T-helper 2 cell treated with Interferon-gamma antibody and Interleukin-4, amounts not matched to agents 5 μg/mL and 100 μg/mL, for 36 hours (primary cell): ENCODE data around the gene CCDC87.
"Not testable (repeated sequence)": the region's sequence is repeated elsewhere in the genome, so short reads cannot be mapped to it uniquely, and the experiment has no call there.

ENCODE experiments used
- DNase-seq: peaks from one replicate; pipeline ENCODE4 v3.0.0; 2021; ENCODE audit warnings: low spot score
- H3K27ac Mint-ChIP-seq: one replicate; pipeline ENCODE4 v1.8.0; 2021; ENCODE audit warnings: mild to moderate bottlenecking, mixed read lengths
- H3K27me3 Mint-ChIP-seq: one replicate; pipeline ENCODE4 v1.8.0; 2021; ENCODE audit warnings: low read depth, mixed read lengths
- H3K36me3 Mint-ChIP-seq: one replicate; pipeline ENCODE4 v1.8.0; 2021; ENCODE audit warnings: low read depth, mixed read lengths
- H3K4me1 Mint-ChIP-seq: one replicate; pipeline ENCODE4 v1.8.0; 2021; ENCODE audit warnings: low read depth, mixed read lengths
- H3K4me3 Mint-ChIP-seq: one replicate; pipeline ENCODE4 v1.8.0; 2022; ENCODE audit warnings: mild to moderate bottlenecking, moderate library complexity, mixed read lengths
- H3K9me3 Mint-ChIP-seq: one replicate; pipeline ENCODE4 v1.8.0; 2021; ENCODE audit warnings: mixed read lengths

The CCDC87 gene

GRCh38 chr11:66592457-66593302 lies at the start of gene CCDC87, which contains the start of gene CCS:
Gene CCDC87 (minus strand): TSS chr11:66593063. CDS start chr11:66593015, 48 bp downstream.
Gene CCS (plus strand): TSS chr11:66593185. CDS start chr11:66593262, 77 bp downstream.
- H3K4me1 Mint-ChIP-seq = peaks cover 17% of the 10 kb centered on the region
- H3K9me3 Mint-ChIP-seq = no peaks in the 10 kb centered on the region
- peak; percentile 95 for DNase-seq
- H3K27me3 Mint-ChIP-seq = no peaks in the 10 kb centered on the region
- H3K4me3 Mint-ChIP-seq = peak within 1 kb of the TSS; percentile 99
- H3K36me3 Mint-ChIP-seq = peaks cover 3% of the 10 kb centered on the region
- peak within 1 kb of the TSS; percentile 96 for H3K27ac Mint-ChIP-seq

GRCh38 chr11:66641834-66642233 lies 49.0 kb upstream of the CCDC87 start:
- H3K4me3 Mint-ChIP-seq = peak overlapping the region; percentile 60
- peaks cover 85% of the 10 kb centered on the region for H3K36me3 Mint-ChIP-seq
- H3K27ac Mint-ChIP-seq = no peak overlapping the region

GRCh38 chr11:66639814-66640340 lies 47.0 kb upstream of the CCDC87 start:
- H3K9me3 Mint-ChIP-seq = not testable (repeated sequence)

More at GRCh38 chr11:66641834-66642233, 49.0 kb upstream of the CCDC87 start:
- no peak for DNase-seq
- H3K4me1 Mint-ChIP-seq = peaks cover 73% of the 10 kb centered on the region
- no peaks in the 10 kb centered on the region for H3K9me3 Mint-ChIP-seq
- no peaks in the 10 kb centered on the region for H3K27me3 Mint-ChIP-seq

GRCh38 chr11:66639066-66639813 lies 46.4 kb upstream of the CCDC87 start:
- Mint-ChIP-seq H3K27me3 (no peaks in the 10 kb centered on the region), H3K27ac (peak overlapping the region; percentile 94), H3K9me3 (no peaks in the 10 kb centered on the region), H3K4me1 (peaks cover 58% of the 10 kb centered on the region), H3K4me3 (peak overlapping the region; percentile 94), H3K36me3 (peaks cover 71% of the 10 kb centered on the region)
- peak; percentile 20 for DNase-seq

More at GRCh38 chr11:66639814-66640340, 47.0 kb upstream of the CCDC87 start:
- not testable (repeated sequence) for DNase-seq, H3K27me3 Mint-ChIP-seq
- Mint-ChIP-seq H3K27ac (peak overlapping the region; percentile 94), H3K4me1 (peaks cover 60% of the 10 kb centered on the region), H3K4me3 (peak overlapping the region; percentile 94), H3K36me3 (peaks cover 72% of the 10 kb centered on the region)

- Mint-ChIP-seq H3K4me1 (peaks cover 54% of the 10 kb centered on the region), H3K27me3 (no peaks in the 10 kb centered on the region), H3K36me3 (peaks cover 67% of the 10 kb centered on the region), H3K4me3 (peak within 1 kb of the TSS; percentile 94), H3K27ac (peak within 1 kb of the TSS; percentile 94), H3K9me3 (no peaks in the 10 kb centered on the region)
- peak; percentile 97 for DNase-seq
These were observed 45.6 kb upstream of the CCDC87 start, which contains the start of gene RBM4 for GRCh38 chr11:66638177-66639065. Gene RBM4 (plus strand): TSS chr11:66638703. CDS start chr11:66639712, 1,009 bp downstream.

- Mint-ChIP-seq H3K27ac (peak overlapping the region; percentile 94), H3K36me3 (peaks cover 62% of the 10 kb centered on the region), H3K27me3 (no peaks in the 10 kb centered on the region), H3K4me3 (peak overlapping the region; percentile 94), H3K4me1 (peaks cover 46% of the 10 kb centered on the region), H3K9me3 (no peaks in the 10 kb centered on the region)
- DNase-seq = no peak
These were observed 44.8 kb upstream of the CCDC87 start for GRCh38 chr11:66637557-66638176.

GRCh38 chr11:66636411-66636810 lies 43.5 kb upstream of the CCDC87 start:
- DNase-seq = no peak
- Mint-ChIP-seq H3K36me3 (peaks cover 59% of the 10 kb centered on the region), H3K27ac (peak overlapping the region; percentile 5), H3K4me1 (peaks cover 36% of the 10 kb centered on the region), H3K9me3 (no peaks in the 10 kb centered on the region), H3K27me3 (no peaks in the 10 kb centered on the region), H3K4me3 (no peak overlapping the region)

GRCh38 chr11:66632952-66633351 lies 40.1 kb upstream of the CCDC87 start:
- Mint-ChIP-seq H3K36me3 (peaks cover 52% of the 10 kb centered on the region), H3K27me3 (no peaks in the 10 kb centered on the region), H3K9me3 (no peaks in the 10 kb centered on the region), H3K27ac (no peak overlapping the region), H3K4me1 (peaks cover 26% of the 10 kb centered on the region), H3K4me3 (no peak overlapping the region)
- no peak for DNase-seq

GRCh38 chr11:66631883-66632282 lies 39.0 kb upstream of the CCDC87 start:
- H3K27me3 Mint-ChIP-seq = no peaks in the 10 kb centered on the region
- H3K4me1 Mint-ChIP-seq = peaks cover 20% of the 10 kb centered on the region
- peaks cover 57% of the 10 kb centered on the region for H3K36me3 Mint-ChIP-seq
- H3K9me3 Mint-ChIP-seq = no peaks in the 10 kb centered on the region
- no peak for DNase-seq
- no peak overlapping the region for H3K4me3 Mint-ChIP-seq
- H3K27ac Mint-ChIP-seq = no peak overlapping the region

GRCh38 chr11:66629356-66629755 lies 36.5 kb upstream of the CCDC87 start:
- Mint-ChIP-seq H3K4me3 (no peak overlapping the region), H3K9me3 (no peaks in the 10 kb centered on the region), H3K27ac (no peak overlapping the region), H3K27me3 (no peaks in the 10 kb centered on the region), H3K4me1 (peaks cover 14% of the 10 kb centered on the region), H3K36me3 (peaks cover 68% of the 10 kb centered on the region)
- DNase-seq = no peak

- Mint-ChIP-seq H3K9me3 (no peaks in the 10 kb centered on the region), H3K27ac (no peak overlapping the region), H3K4me3 (no peak overlapping the region), H3K36me3 (peaks cover 74% of the 10 kb centered on the region), H3K4me1 (peaks cover 17% of the 10 kb centered on the region), H3K27me3 (no peaks in the 10 kb centered on the region)
- no peak for DNase-seq
These were observed 35.3 kb upstream of the CCDC87 start for GRCh38 chr11:66628061-66628603.

- Mint-ChIP-seq H3K4me3 (no peak overlapping the region), H3K9me3 (no peaks in the 10 kb centered on the region), H3K27ac (no peak overlapping the region), H3K36me3 (peaks cover 76% of the 10 kb centered on the region), H3K4me1 (peaks cover 23% of the 10 kb centered on the region), H3K27me3 (no peaks in the 10 kb centered on the region)
- no peak for DNase-seq
These were observed 34.1 kb upstream of the CCDC87 start for GRCh38 chr11:66626926-66627325.
